Fibroblast of pulmonary artery (primary cell): ENCODE results near the gene APIP.
"Not testable (repeated sequence)": the region's sequence is repeated elsewhere in the genome, so short reads cannot be mapped to it uniquely, and the experiment has no call there.

ENCODE experiments used
- DNase-seq: peaks from one replicate; pipeline ENCODE4 v3.0.0-alpha.2; 2010; ENCODE audit warnings: low read depth
- H3K4me3 ChIP-seq: replicated peaks from 2 replicates; pipeline ENCODE4 v1.5.1; 2011; ENCODE audit warnings: low read depth, mild to moderate bottlenecking, control low read depth, low read length, moderate library complexity
- TF ChIP-seq, protein P1 (sequence below): IDR thresholded peaks from 2 replicates; pipeline ENCODE4 v1.5.1; 2011; ENCODE audit warnings: mild to moderate bottlenecking, control low read depth, low read length, inconsistent platforms; ENCODE audit errors: missing control alignments

APIP gene

GRCh38 chr11:34898474-34898873 lies 17.7 kb downstream of the APIP start:
- no peak for DNase-seq
- no peak overlapping the region for H3K4me3 ChIP-seq
- TF ChIP-seq, protein P1, sequence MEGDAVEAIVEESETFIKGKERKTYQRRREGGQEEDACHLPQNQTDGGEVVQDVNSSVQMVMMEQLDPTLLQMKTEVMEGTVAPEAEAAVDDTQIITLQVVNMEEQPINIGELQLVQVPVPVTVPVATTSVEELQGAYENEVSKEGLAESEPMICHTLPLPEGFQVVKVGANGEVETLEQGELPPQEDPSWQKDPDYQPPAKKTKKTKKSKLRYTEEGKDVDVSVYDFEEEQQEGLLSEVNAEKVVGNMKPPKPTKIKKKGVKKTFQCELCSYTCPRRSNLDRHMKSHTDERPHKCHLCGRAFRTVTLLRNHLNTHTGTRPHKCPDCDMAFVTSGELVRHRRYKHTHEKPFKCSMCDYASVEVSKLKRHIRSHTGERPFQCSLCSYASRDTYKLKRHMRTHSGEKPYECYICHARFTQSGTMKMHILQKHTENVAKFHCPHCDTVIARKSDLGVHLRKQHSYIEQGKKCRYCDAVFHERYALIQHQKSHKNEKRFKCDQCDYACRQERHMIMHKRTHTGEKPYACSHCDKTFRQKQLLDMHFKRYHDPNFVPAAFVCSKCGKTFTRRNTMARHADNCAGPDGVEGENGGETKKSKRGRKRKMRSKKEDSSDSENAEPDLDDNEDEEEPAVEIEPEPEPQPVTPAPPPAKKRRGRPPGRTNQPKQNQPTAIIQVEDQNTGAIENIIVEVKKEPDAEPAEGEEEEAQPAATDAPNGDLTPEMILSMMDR: no peak

DNA sequence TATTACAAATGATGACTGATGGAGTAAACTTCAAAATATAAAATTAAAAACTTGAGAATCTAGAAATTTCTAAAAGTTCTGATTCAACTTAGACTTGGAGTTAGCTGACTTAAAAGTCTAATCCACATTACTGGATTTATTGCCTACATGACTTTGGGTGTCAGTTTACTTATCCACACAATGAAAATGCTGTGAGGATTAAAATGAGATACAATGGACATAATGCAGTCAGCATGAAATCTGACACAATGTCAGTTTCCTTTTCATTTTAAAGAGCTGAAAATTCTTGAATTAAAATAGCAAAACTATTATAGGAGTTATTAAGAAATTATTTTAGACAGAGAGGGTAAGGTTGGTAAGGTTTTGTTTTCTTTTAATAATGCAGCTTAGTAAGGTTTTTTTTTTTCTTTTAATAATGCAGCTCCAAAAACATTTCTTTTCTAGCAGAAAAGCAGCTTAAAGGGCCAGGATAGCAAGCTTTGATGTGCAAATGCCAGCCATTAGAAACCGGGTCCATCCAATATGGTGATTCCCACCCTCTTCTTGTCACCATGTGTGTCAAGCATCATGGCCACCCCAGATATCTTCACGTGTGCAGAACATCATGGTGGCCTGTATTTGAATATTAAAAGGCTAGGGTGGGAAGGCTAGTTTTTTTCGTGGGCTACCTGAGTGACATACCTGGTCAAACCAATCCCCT lies 18.9 kb downstream of the APIP start:
- H3K4me3 ChIP-seq: no peak overlapping the region
- TF ChIP-seq, protein P1: no peak
- no peak for DNase-seq

- H3K4me3 ChIP-seq, DNase-seq: not testable (repeated sequence)
Measured at GRCh38 chr11:34896191-34896590, 20.0 kb downstream of the APIP start.

- H3K4me3 ChIP-seq: no peak overlapping the region
- TF ChIP-seq, protein P1: no peak
- DNase-seq: no peak
Measured at GRCh38 chr11:34893416-34893815, 22.8 kb downstream of the APIP start.

DNA sequence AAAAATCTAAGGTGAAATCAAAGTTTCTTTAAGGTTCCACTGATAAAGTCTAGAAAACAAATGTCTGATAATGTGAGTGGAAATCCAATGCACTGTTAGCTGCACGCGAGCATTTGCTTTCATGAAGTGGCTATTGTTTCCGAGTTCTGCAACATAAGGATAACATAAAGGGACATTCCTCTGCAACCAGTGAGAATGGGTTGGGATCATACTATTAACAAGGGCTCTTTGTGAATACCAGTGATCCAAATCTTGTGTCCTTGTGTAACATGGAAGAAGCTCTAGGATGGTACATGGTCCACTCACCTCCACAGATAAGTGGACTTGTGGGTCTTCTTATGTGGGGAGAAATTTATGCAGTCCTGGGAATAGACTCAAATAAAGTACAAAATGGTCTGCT lies 24.6 kb downstream of the APIP start:
- no peak overlapping the region for H3K4me3 ChIP-seq
- no peak for DNase-seq
- TF ChIP-seq, protein P1: no peak

- peak; percentile 71 for DNase-seq
- TF ChIP-seq, protein P1: peak; percentile 49
Measured at GRCh38 chr11:34890812-34891211, 25.4 kb downstream of the APIP start.

GRCh38 chr11:34890089-34890488 lies 26.1 kb downstream of the APIP start:
- no peak overlapping the region for H3K4me3 ChIP-seq
- TF ChIP-seq, protein P1: peak; percentile 40
- peak; percentile 17 for DNase-seq

More at GRCh38 chr11:34890812-34891211, 25.4 kb downstream of the APIP start:
- no peak overlapping the region for H3K4me3 ChIP-seq
